RCC 7860 (cell line): ENCODE measurements around the gene SEMA5B.

Experiments
- DNase-seq: peaks from one replicate; pipeline ENCODE4 v3.0.0-alpha.2; 2015; ENCODE audit warnings: low spot score
- FAIRE-seq: peaks from 2 replicates; lab custom pipeline; 2012; peaks lifted over from hg19 to GRCh38; lab: Jason Lieb, UNC

The SEMA5B gene

DNA sequence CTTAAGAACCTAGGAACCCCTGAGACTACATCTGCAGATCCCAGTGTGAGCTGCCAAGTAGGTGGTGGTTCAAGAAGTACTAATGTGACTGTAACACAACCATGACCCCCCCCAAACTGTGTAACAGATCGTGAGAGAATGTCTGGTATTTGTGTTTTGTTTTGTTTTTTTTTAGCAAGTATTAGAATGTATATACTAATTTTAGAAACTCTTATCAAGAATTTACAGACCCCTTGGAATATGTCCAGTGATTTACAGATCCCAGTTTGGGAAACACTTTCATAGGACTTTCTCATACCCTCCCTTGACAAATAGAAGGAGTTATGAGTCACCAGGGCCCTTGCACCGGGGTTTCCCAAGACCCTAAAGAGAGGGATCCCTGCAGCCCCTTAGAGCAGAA, 79.8 kb downstream of the SEMA5B start:
- FAIRE-seq = no peak
- no peak for DNase-seq

GRCh38 chr3:122947196-122947595, 80.4 kb downstream of the SEMA5B start:
- DNase-seq (no peak), FAIRE-seq (no peak)

DNA sequence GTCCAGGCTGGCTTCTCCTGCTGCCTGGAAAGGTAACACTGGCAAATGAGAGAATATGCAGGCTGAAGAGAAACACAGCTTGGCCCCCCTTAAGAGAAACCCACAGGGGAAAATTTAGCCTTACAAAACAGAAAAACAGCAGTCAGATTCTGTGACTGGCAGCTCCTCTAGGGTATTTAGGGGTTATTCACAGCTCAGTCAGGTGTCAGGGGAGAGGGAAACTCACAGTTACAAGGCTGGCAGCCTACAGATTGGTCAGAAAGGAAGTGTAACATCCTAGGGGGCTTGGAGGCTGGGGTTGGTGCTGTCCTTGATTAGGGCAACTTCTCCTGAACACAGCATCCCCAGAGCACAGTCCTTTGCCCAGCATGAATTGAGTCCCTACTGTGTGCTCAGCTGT, 81.4 kb downstream of the SEMA5B start:
- no peak for FAIRE-seq
- no peak for DNase-seq

GRCh38 chr3:122945230-122945629, 82.3 kb downstream of the SEMA5B start:
- DNase-seq = no peak
- FAIRE-seq = no peak

DNA sequence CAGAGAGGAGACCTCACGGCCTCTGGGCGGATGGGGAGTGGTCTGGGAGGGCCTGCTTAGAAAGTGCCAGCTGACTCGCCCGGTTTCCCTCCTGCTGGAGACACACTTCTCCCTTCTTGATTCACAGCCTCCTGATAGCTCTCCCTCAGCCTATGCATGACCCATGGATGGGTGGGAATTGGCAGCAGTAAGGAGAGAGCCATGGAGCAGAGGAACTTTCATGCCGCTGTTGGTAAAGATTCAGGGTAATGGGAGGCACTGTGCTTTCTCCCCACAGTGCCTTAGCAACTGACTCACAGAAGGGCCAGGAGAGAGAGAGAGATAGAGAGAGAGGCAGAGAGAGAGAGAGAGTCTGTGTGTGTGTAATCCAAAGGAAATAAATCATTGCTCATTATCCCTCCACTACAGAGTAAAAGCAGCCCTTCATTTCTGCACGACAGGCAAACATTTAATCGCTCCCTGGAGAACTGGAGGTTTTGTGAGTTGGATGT, 82.8 kb downstream of the SEMA5B start:
- FAIRE-seq (no peak), DNase-seq (peak; percentile 14)

DNA sequence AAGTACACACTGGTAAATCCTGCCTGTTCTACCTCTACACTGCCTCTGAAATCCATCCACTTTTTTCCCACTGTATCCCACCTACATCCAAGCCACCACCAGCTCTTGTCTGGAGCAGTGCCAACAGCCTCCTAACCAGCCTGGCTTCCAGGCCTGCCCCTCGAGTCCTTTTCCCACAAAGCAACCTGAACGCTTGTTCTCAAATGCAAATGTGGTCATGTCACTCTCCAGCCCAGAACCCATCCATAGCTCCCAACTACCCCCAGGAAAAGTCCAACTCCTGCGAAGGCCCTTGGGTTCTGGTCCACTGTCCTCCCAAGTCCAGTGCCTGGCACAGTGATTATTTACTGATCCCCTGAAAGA, 83.8 kb downstream of the SEMA5B start:
- no peak for DNase-seq
- FAIRE-seq = no peak

- peak; percentile 69 for DNase-seq
- FAIRE-seq = peak; percentile 10
These were observed 84.4 kb downstream of the SEMA5B start for GRCh38 chr3:122942937-122943827.

- DNase-seq (no peak), FAIRE-seq (no peak)
These were observed 85.3 kb downstream of the SEMA5B start for GRCh38 chr3:122942239-122942638.

DNA sequence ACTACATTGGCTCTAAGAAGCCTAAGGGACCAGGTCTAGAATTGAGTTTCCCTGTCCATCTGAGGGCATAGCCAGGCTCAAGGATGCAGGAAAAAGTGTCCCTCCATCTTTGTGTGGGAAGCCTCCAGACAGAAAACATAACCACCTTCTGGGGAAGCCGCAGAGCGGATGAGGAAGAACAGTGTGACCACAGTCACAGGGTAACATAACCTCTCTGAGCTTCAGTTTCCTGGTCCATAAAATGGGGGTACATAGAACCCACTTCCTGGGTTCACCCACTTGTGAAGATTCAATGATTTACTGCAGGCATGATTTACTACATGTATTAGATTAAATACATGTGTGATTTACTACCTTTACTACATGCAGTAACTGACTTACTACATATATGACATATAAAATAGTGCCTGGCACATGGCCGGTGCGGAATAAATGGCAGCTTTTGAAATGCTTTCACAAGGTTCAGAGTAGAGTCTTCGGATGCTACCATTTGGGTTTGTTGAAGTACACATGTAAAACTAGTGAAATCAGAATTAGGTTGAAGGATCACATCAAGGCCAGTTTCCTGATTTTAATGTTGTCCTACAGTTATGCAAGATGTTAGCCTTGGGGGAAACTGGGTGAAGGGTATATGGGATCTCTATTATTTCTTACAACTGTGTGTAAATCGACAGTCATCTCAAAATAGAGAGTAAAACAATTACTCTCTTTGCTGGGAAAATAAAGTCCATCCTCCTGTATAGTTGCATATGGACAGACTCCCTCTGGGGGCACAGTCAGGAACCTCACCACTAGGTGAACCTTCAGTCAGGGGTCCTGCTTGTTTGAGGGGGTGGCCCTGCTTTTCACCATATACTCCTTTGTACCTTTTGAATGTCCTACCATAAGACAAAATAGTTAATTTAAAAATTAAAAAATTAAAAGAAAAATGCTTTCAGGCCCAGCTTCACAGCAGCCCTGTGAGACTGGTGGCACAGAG, 86.0 kb downstream of the SEMA5B start:
- FAIRE-seq (no peak), DNase-seq (no peak)

GRCh38 chr3:122940628-122941086, 86.9 kb downstream of the SEMA5B start:
- DNase-seq = no peak
- FAIRE-seq = no peak

DNA sequence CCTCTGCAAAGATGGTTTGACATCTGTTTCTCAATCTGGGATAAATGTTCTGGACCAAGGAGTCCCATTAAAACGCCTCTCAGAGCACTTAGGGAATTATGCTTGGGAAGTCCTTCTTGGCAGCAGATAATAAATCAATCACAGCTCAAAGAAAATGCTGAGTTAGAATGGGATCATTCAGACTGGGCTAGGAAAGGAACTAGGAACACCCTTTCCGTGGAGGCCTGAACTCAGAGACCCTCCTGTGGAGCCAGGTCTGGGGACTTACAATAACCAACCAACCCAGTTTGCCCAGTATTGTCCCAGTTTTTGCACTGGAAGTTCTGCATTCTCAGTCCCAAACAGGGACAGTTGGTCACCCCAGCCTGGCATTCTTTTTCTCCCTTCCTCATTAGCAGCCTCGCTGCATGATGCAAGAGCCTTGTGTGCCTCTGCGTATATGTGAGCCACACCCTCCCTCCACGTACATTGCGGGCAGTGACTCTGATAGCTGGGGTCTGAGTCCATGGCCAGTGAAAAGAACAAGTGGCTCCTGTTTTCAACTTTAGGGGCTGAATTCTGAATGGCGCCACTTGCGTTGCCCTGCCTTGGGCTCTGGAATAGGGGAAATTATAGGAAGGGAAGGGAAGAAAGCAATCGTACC, 88.7 kb downstream of the SEMA5B start:
- FAIRE-seq (no peak), DNase-seq (no peak)

DNA sequence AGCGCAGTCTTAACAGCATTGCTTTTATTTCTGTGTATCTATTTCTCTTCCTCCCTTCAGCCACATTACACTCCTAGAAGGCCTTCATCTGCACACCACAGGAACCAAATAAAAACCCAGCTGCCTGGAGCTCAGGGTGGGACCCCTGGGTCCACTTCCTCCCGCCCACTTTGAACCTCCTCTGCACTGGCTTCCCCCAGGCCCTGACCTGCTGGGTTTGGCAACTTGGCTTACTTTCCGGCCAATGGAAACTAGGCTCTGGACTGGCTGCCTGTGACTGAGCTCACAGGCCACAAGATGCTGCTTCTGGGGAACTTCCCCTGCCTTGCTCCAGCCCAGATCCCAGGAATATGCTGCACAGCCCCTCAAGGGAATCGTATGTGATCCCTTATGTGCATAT, 89.8 kb downstream of the SEMA5B start:
- FAIRE-seq = no peak
- DNase-seq = no peak

GRCh38 chr3:122936986-122937385, 90.6 kb downstream of the SEMA5B start:
- FAIRE-seq (no peak), DNase-seq (no peak)

GRCh38 chr3:122936335-122936734, 91.2 kb downstream of the SEMA5B start:
- DNase-seq = no peak
- FAIRE-seq = no peak

- FAIRE-seq = no peak
- DNase-seq = no peak
These were observed 93.3 kb downstream of the SEMA5B start for GRCh38 chr3:122934251-122934650.

DNA sequence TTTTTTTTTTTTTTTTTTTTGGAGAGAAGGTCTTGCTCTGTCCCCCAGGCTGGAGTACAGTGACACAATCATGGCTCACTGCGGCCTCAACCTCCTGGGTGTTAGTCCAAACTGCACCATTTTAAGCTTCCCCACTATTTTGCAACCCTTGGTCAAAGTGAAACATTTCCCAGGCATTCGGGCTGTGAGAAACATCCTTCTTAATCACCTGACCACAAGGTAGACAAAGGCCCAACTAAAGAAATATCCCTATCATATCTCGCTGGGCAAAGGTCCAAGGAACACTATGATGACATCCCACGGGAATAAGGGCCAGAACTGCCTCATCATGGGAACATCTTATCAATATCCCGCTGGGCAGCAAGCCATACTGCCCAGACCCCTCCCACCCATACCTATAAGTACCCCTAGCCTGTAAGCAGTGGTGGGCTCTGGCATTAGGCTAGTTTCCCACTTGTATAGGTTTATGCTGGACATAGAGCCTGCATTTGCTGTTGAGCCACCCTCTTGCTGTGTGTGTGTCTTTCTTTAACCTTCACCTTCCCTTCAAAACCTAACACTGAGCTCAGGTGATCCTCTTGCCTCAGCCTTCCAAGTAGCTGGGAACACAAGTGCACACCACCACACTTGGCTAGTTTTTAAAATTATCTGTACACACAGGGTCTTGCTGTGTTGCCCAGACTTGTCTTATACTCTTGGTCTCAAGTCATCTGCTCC, 95.2 kb downstream of the SEMA5B start:
- DNase-seq (peak; percentile 70), FAIRE-seq (peak; percentile 21)

DNA sequence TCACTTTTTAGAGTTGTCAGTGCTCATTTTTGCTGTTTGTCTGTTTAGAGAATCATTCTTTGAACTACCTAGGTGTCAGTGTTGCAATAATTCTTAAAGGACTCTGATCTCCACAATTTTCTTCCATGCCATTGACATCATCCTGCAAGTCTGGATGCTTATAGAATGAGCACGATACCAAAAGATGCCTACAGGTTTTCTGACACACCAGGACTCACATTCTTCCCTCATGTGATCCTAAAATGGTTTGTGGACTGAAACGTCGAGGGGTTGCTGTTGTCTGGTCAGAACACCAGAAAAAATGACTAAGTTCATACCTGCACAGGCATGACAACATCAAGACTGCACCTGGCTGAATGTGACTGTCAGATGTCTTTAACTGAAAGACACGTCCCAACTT, 95.9 kb downstream of the SEMA5B start:
- DNase-seq = peak; percentile 38
- no peak for FAIRE-seq

DNA sequence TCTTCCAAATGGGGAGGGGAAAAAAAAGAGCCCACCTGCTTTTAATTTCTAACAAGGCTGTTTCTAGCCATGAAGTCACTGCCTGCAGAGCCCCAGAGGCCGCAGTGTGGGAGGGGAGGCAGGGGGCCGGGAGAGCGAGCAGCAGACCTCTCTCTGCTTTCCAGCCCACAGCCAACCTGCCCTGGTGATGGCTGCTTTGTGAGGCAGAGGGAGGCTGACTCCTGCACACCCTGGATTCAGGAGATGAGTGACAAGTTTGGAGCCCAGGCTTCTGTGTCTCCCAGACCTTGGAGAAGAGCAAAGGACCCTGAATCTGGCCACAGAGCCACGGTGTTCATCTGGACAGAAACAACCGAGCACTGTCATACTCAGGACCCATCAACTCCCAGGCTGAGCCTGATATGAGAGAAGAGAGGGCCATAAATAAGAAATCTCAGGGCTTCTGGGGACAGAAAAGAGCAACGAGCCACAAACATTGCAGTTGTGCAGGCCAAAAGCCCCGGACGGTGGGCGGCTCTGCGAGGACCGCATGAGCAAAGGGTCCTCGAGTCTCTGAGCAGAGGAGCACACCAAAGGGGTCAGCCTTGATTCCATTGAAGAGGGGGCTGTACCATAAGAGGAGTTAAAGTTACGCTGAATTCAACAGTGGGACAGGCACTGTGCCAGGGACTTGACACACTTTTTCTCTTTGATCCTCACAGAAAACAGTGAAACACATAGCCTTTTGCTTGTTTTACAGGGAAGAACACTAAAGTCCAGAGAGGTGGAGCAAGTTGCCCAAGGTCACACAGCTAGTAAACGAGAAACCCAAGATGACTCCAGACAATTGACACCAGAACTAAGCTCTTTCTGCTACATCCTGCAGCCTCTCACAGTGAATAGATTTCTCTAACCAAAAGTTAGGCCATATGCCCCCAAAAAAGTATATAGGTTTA, 97.2 kb downstream of the SEMA5B start:
- FAIRE-seq = no peak
- DNase-seq = no peak
